ENCODE data around the gene MTRF1L.

MTRF1L gene

DNA sequence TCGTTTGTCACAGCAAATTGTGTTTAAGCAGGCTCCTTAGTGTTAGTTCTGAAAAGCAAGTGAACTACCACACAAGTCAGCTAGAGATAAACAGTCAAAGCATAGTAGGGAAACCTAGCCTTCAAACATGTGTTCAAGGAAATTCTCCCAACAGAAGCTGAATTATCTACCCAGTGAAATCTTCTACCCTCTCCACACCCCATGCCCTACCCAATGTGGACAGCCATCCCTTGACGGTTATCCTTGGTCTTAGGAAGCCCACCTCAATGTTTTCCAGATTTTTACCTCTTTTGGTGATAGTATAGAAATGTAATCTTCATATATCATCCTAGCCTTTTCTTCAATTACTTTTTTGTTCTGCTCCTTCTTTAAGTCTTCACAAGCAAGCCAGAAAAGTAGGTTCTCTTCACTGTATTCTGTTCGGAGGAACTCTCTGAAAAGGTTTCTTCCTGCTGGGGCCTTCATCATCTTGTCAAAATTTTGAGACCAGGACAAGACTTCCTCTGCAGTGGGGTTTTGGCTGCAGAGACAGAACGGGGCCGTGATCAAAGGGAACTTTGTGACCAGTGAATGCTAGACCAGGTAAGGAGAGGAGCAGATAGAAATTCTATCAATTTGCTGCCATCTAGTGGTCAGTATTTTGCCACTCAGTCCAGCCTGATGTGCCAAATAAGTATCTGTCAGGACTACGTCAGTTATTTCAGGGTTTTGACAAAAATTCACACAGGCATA, 21.6 kb upstream of the MTRF1L start:
- Histone ChIP-seq H3K4me3 (ENCODE audit: low read depth, low read length) (no peak overlapping the region), H3K27ac (no peak overlapping the region), H3K36me3 (replicated peaks) (no peaks in the 10 kb centered on the region), H3K27me3 (replicated peaks) (no peaks in the 10 kb centered on the region)
- in situ Hi-C loops (cut with HindIII; ENCODE audit: low pct_ligation_motif_present, low sequenced_read_pairs), result no loop called here
- TF ChIP-seq, protein P1, sequence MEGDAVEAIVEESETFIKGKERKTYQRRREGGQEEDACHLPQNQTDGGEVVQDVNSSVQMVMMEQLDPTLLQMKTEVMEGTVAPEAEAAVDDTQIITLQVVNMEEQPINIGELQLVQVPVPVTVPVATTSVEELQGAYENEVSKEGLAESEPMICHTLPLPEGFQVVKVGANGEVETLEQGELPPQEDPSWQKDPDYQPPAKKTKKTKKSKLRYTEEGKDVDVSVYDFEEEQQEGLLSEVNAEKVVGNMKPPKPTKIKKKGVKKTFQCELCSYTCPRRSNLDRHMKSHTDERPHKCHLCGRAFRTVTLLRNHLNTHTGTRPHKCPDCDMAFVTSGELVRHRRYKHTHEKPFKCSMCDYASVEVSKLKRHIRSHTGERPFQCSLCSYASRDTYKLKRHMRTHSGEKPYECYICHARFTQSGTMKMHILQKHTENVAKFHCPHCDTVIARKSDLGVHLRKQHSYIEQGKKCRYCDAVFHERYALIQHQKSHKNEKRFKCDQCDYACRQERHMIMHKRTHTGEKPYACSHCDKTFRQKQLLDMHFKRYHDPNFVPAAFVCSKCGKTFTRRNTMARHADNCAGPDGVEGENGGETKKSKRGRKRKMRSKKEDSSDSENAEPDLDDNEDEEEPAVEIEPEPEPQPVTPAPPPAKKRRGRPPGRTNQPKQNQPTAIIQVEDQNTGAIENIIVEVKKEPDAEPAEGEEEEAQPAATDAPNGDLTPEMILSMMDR (IDR thresholded peaks at IDR 0.05; ENCODE audit: low read depth, low read length, missing control alignments), result peak; percentile 80
- peak; percentile 71 for DNase-seq

- Histone ChIP-seq H3K4me3 (ENCODE audit: low read depth, low read length) (no peak overlapping the region), H3K27me3 (replicated peaks) (no peaks in the 10 kb centered on the region), H3K36me3 (replicated peaks) (no peaks in the 10 kb centered on the region), H3K27ac (no peak overlapping the region)
- DNase-seq, result no peak
- in situ Hi-C loops (cut with HindIII; ENCODE audit: low pct_ligation_motif_present, low sequenced_read_pairs), result no loop called here
- TF ChIP-seq, protein P1 (IDR thresholded peaks at IDR 0.05; ENCODE audit: low read depth, low read length, missing control alignments), result no peak
These were observed 15.8 kb upstream of the MTRF1L start for GRCh38 chr6:153018355-153018754.

- no peak for DNase-seq
- in situ Hi-C loops (cut with HindIII; ENCODE audit: low pct_ligation_motif_present, low sequenced_read_pairs), result no loop called here
- TF ChIP-seq, protein P1 (IDR thresholded peaks at IDR 0.05; ENCODE audit: low read depth, low read length, missing control alignments), result no peak
- Histone ChIP-seq H3K36me3 (replicated peaks) (no peaks in the 10 kb centered on the region), H3K4me3 (ENCODE audit: low read depth, low read length) (no peak overlapping the region), H3K27me3 (replicated peaks) (no peaks in the 10 kb centered on the region), H3K27ac (no peak overlapping the region)
These were observed 14.3 kb upstream of the MTRF1L start for GRCh38 chr6:153016846-153017245.

- Histone ChIP-seq H3K4me3 (ENCODE audit: low read depth, low read length) (no peak overlapping the region), H3K27ac (no peak overlapping the region), H3K36me3 (replicated peaks) (no peaks in the 10 kb centered on the region), H3K27me3 (replicated peaks) (no peaks in the 10 kb centered on the region)
- TF ChIP-seq, protein P1 (IDR thresholded peaks at IDR 0.05; ENCODE audit: low read depth, low read length, missing control alignments), result no peak
- in situ Hi-C loops (cut with HindIII; ENCODE audit: low pct_ligation_motif_present, low sequenced_read_pairs), result no loop called here
- DNase-seq, result no peak
These were observed 12.7 kb upstream of the MTRF1L start for GRCh38 chr6:153015094-153015640.

DNA sequence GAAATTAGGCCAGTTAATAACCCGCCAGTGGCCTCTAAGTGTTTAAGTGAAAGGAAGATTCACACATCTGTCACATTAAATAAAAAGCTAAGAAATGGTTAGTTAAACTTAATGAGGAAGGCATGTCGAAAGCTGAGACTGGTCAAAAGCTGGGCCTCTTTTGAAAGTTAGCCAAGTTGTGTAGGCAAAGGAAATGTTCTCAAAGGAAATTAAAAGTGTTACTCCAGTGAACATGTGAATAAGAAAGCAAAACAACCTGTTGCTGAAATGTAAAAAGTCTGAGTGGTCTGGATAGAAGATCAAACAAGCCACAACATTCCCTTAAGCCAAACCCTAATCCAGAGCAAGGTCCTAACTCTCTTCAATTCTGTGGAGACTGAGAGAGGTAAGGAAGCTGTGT, 10.9 kb upstream of the MTRF1L start:
- DNase-seq, result no peak
- in situ Hi-C loops (cut with HindIII; ENCODE audit: low pct_ligation_motif_present, low sequenced_read_pairs), result no loop called here
- no peak overlapping the region for H3K4me3 ChIP-seq (ENCODE audit: low read depth, low read length)
- TF ChIP-seq, protein P1 (IDR thresholded peaks at IDR 0.05; ENCODE audit: low read depth, low read length, missing control alignments), result no peak
- H3K27ac ChIP-seq, result no peak overlapping the region
- no peaks in the 10 kb centered on the region for H3K36me3 ChIP-seq (replicated peaks)
- no peaks in the 10 kb centered on the region for H3K27me3 ChIP-seq (replicated peaks)

All from brain microvascular endothelial cell (primary cell).